Karpas-422 (cell line): ENCODE data around the gene SLBP. TPM values are rescaled to one million over a fixed set of nuclear protein-coding genes. Genes with fewer than 3 reads are reported as not detected.

Experiments used
- DNase-seq: peaks from one replicate; pipeline ENCODE4 v3.0.0-alpha.2; 2015
- H2AFZ ChIP-seq: fragments of 200-600 bp; sonication (generic); 2 replicates; pipeline ENCODE4 v1.6.1; 2014; ENCODE audit warnings: antibody characterized with exemption, low read length, mixed read lengths
- H3K27ac ChIP-seq: fragments of 200-600 bp; sonication (generic); 2 replicates; pipeline ENCODE4 v1.5.1; 2014; ENCODE audit warnings: mild to moderate bottlenecking, low read length, moderate library complexity
- H3K27me3 ChIP-seq: fragments of 200-600 bp; sonication (generic); 2 replicates; pipeline ENCODE4 v1.6.1; 2014; ENCODE audit warnings: low read length, mixed read lengths
- H3K36me3 ChIP-seq: fragments of 200-600 bp; sonication (generic); 2 replicates; pipeline ENCODE4 v1.6.1; 2014; ENCODE audit warnings: low read length, mixed read lengths; ENCODE audit not compliant: insufficient read depth
- H3K4me1 ChIP-seq: fragments of 200-600 bp; sonication (generic); 2 replicates; pipeline ENCODE4 v1.6.1; 2014; ENCODE audit warnings: mild to moderate bottlenecking, low read length, mixed read lengths
- H3K4me2 ChIP-seq: fragments of 200-600 bp; sonication (generic); 2 replicates; pipeline ENCODE4 v1.6.1; 2014; ENCODE audit warnings: low read length, low read depth, mild to moderate bottlenecking; ENCODE audit not compliant: poor library complexity, severe bottlenecking
- H3K4me3 ChIP-seq: fragments of 200-600 bp; sonication (generic); 2 replicates; pipeline ENCODE4 v1.5.1; 2014; ENCODE audit warnings: mild to moderate bottlenecking, antibody characterized with exemption, low read length, mixed read lengths
- H3K79me2 ChIP-seq: fragments of 200-600 bp; sonication (generic); 2 replicates; pipeline ENCODE4 v1.6.1; 2014; ENCODE audit warnings: mild to moderate bottlenecking, low read length, mixed read lengths
- H3K9ac ChIP-seq: fragments of 200-600 bp; sonication (generic); 2 replicates; pipeline ENCODE4 v1.6.0; 2014; ENCODE audit warnings: low read length
- H3K9me2 ChIP-seq: fragments of 200-600 bp; sonication (generic), shearing (Covaris generic); replicated peaks from 2 replicates; pipeline ENCODE4 v1.6.0; 2014; ENCODE audit warnings: mild to moderate bottlenecking, low read length, moderate library complexity; ENCODE audit not compliant: insufficient read depth
- H3K9me3 ChIP-seq: fragments of 300-700, 200-600 bp; sonication (generic); 2 replicates; pipeline ENCODE4 v1.6.1; 2014; ENCODE audit warnings: low read length, mixed read lengths
- H4K20me1 ChIP-seq: fragments of 200-600 bp; sonication (generic); 2 replicates; pipeline ENCODE4 v1.6.1; 2014; ENCODE audit warnings: mild to moderate bottlenecking, antibody characterized with exemption, low read length, low read depth; ENCODE audit not compliant: insufficient read depth
- total RNA-seq: library from RNA; depleted of rRNA; stranded (reverse); fragments of >200 nt; shearing (Covaris generic); gene quantifications from 2 replicates; pipeline ENCODE4 v1.2.3, GENCODE V29; 2014; ENCODE audit warnings: low replicate concordance

SLBP gene
- total RNA-seq, 1 experiment from 2014 or later = 82.1 TPM

DNA sequence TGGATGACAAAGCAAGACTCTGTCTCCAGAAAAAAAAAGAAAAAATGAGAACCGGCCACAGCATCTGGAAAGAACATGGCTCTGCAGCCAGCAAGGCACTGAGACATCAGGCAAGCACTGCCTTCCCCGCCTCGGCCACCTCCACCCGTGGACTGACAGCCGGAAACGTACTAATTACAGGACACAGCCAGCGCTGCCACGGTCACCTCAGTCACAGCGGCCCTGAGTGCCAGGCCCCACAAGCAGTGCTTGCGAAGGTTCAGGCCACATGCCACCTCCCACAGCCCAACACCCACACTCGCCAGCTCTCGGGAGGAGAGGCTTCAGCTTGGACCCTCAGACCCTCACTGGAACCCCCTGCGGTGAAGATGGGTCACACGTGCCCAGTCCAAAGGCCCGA is 44.8 kb downstream of the SLBP start:
- Histone ChIP-seq H3K27me3 (no peaks in the 10 kb centered on the region), H3K27ac (no peak overlapping the region), H3K9me3 (no peaks in the 10 kb centered on the region; the same call in 1 of the 2 replicates), H4K20me1 (no peaks in the 10 kb centered on the region), H3K4me3 (no peak overlapping the region), H3K9me2 (no peaks in the 10 kb centered on the region), H3K9ac (no peak overlapping the region), H3K4me2 (no peak overlapping the region), H3K36me3 (no peaks in the 10 kb centered on the region), H3K4me1 (no peaks in the 10 kb centered on the region), H3K79me2 (no peaks in the 10 kb centered on the region), H2AFZ (no peak overlapping the region)
- DNase-seq = no peak

- no peaks in the 10 kb centered on the region for H4K20me1 ChIP-seq
- no peaks in the 10 kb centered on the region for H3K9me2 ChIP-seq
- H3K9me3 ChIP-seq = no peaks in the 10 kb centered on the region; the same call in 1 of the 2 replicates
- H3K27me3 ChIP-seq = no peaks in the 10 kb centered on the region
- no peak overlapping the region for H3K9ac ChIP-seq
- no peaks in the 10 kb centered on the region for H3K79me2 ChIP-seq
- no peaks in the 10 kb centered on the region for H3K36me3 ChIP-seq
- no peaks in the 10 kb centered on the region for H3K4me1 ChIP-seq
- no peak overlapping the region for H3K4me3 ChIP-seq
- no peak overlapping the region for H2AFZ ChIP-seq
- DNase-seq = no peak
- no peak overlapping the region for H3K4me2 ChIP-seq
- H3K27ac ChIP-seq = no peak overlapping the region
These were observed 45.7 kb downstream of the SLBP start for GRCh38 chr4:1666391-1666790.

GRCh38 chr4:1664141-1664540 is 48.0 kb downstream of the SLBP start:
- Histone ChIP-seq H3K4me2 (no peak overlapping the region), H3K79me2 (no peaks in the 10 kb centered on the region), H3K4me3 (no peak overlapping the region), H4K20me1 (no peaks in the 10 kb centered on the region), H3K9me3 (no peaks in the 10 kb centered on the region; the same call in 1 of the 2 replicates), H3K27ac (no peak overlapping the region), H3K9ac (no peak overlapping the region), H3K27me3 (no peaks in the 10 kb centered on the region), H3K4me1 (no peaks in the 10 kb centered on the region), H3K36me3 (no peaks in the 10 kb centered on the region), H2AFZ (no peak overlapping the region), H3K9me2 (no peaks in the 10 kb centered on the region)
- no peak for DNase-seq

GRCh38 chr4:1663549-1663948 is 48.6 kb downstream of the SLBP start:
- no peaks in the 10 kb centered on the region for H3K9me2 ChIP-seq
- no peak overlapping the region for H3K9ac ChIP-seq

DNA sequence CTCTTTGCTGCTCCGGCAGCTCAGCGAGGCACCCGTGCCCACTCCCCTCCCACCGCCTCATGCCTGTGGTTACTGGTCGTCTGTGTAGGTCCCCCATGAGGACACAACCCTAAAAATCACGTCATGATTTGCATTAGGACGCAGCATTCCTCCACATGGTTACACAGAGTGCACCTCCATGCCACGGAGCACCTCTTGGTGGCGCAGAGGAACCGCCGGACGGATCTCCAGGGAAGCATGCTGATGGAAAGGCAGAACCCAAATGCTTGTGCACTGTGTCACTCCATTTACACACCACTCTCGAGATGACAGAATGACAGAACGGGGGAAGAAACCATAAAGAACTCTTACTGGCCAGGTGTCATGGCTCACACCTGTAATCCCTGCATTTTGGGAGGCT is 50.4 kb downstream of the SLBP start:
- H3K27ac ChIP-seq = no peak overlapping the region
- no peaks in the 10 kb centered on the region for H3K4me1 ChIP-seq
- no peak overlapping the region for H2AFZ ChIP-seq
- H3K36me3 ChIP-seq = no peaks in the 10 kb centered on the region
- no peak overlapping the region for H3K4me2 ChIP-seq
- no peak overlapping the region for H3K4me3 ChIP-seq
- no peak overlapping the region for H3K9ac ChIP-seq
- no peaks in the 10 kb centered on the region; the same call in 1 of the 2 replicates for H3K9me3 ChIP-seq
- H4K20me1 ChIP-seq = no peaks in the 10 kb centered on the region
- H3K27me3 ChIP-seq = no peaks in the 10 kb centered on the region
- H3K79me2 ChIP-seq = no peaks in the 10 kb centered on the region
- no peak for DNase-seq
- H3K9me2 ChIP-seq = no peaks in the 10 kb centered on the region

More at GRCh38 chr4:1663549-1663948, 48.6 kb downstream of the SLBP start:
- H3K9me3 ChIP-seq = no peaks in the 10 kb centered on the region; the same call in 1 of the 2 replicates
- no peak overlapping the region for H3K27ac ChIP-seq
- H3K4me1 ChIP-seq = no peaks in the 10 kb centered on the region
- H3K4me2 ChIP-seq = no peak overlapping the region
- no peaks in the 10 kb centered on the region for H3K27me3 ChIP-seq
- no peak overlapping the region for H3K4me3 ChIP-seq
- no peaks in the 10 kb centered on the region for H4K20me1 ChIP-seq
- H2AFZ ChIP-seq = no peak overlapping the region
- no peaks in the 10 kb centered on the region for H3K36me3 ChIP-seq
- DNase-seq = no peak
- no peaks in the 10 kb centered on the region for H3K79me2 ChIP-seq

- Histone ChIP-seq H3K27me3 (no peaks in the 10 kb centered on the region), H3K4me2 (no peak overlapping the region), H3K36me3 (no peaks in the 10 kb centered on the region), H4K20me1 (no peaks in the 10 kb centered on the region), H3K9ac (no peak overlapping the region), H3K9me3 (no peaks in the 10 kb centered on the region), H3K4me3 (no peak overlapping the region), H3K27ac (no peak overlapping the region), H3K4me1 (no peaks in the 10 kb centered on the region), H3K79me2 (no peaks in the 10 kb centered on the region), H3K9me2 (no peaks in the 10 kb centered on the region), H2AFZ (no peak overlapping the region)
- DNase-seq = no peak
These were observed 51.0 kb downstream of the SLBP start for GRCh38 chr4:1660948-1661677.

DNA sequence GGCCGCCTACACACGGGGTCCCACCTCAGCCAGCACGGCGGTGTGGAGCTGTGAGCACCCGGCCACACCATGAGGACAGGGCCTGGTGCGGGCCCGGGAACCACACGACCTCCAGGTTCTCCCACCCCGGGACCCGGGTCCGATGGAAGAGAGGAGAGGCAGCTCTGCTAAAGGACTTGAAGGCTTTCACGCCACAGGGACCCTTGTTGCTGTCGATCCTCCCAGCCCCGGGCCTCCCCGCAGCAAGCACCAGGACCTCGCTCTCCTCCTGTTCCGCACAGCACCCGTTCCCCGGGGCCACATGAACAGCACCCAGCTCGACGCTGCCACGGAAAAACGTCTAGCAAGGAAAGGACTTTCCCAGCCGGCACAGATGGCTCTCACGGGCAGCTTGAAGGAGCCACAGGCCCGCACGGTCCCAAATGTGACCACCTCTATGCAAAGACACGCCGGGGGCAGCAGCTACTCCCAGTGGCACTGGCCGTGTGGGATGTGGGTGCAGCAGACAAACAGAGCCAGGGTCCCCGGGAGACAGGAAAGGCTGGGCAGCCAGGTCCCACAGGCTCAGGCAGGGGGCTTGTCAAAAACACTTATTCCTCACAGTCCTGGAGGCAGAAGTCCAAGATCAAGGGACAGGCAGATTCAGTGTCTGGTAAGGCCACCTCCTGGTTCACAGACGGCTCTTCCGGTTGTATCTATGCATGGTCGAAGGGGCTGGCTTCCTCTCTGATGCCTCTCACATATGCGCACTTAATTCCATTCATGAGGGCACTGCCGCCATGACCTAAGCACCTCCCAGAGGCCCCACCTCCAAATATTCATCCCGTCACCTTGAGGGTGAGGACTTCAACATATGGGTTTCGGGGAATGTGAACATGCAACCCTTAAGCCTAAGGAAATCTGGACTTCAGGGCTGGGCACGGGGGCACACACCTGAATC is 52.7 kb downstream of the SLBP start:
- Histone ChIP-seq H2AFZ (no peak overlapping the region), H3K27me3 (no peaks in the 10 kb centered on the region), H3K79me2 (no peaks in the 10 kb centered on the region), H3K9ac (no peak overlapping the region), H3K27ac (no peak overlapping the region), H3K9me2 (no peaks in the 10 kb centered on the region), H3K4me2 (no peak overlapping the region), H3K4me3 (no peak overlapping the region), H3K36me3 (no peaks in the 10 kb centered on the region), H4K20me1 (no peaks in the 10 kb centered on the region), H3K9me3 (no peaks in the 10 kb centered on the region), H3K4me1 (no peaks in the 10 kb centered on the region)
- no peak for DNase-seq

DNA sequence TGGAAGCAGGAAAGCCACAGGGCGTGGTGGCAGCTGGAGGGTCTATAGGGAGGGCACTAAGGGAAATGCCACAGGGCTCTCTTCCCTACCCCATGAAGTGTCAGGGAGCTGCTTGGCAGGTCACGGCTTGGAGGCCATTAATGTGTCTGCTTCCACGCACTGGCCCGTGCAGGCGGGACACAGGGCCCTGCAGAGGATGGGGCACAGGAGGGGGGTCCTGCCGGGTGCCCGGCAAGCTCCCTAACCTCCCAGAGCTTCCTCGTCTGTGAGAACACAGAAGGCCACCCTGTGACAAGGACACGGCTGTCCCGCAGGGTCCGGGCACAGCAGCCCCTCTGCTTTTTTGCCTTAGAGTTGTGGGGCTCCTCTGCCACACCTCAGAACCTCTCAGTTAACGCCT is 53.5 kb downstream of the SLBP start:
- no peaks in the 10 kb centered on the region for H3K9me2 ChIP-seq
- no peak overlapping the region for H2AFZ ChIP-seq
- H3K79me2 ChIP-seq = no peaks in the 10 kb centered on the region
- no peaks in the 10 kb centered on the region for H3K9me3 ChIP-seq
- H3K4me1 ChIP-seq = no peaks in the 10 kb centered on the region
- H3K27me3 ChIP-seq = no peaks in the 10 kb centered on the region
- H3K4me3 ChIP-seq = no peak overlapping the region
- no peak overlapping the region for H3K4me2 ChIP-seq
- H3K27ac ChIP-seq = no peak overlapping the region
- no peaks in the 10 kb centered on the region for H3K36me3 ChIP-seq
- no peaks in the 10 kb centered on the region for H4K20me1 ChIP-seq
- no peak for DNase-seq
- H3K9ac ChIP-seq = no peak overlapping the region
